Mucosa of rectum (tissue), 2 donors: ENCODE measurements around the gene NTN4.
A peak's percentile ranks its signal among the peaks of the same experiment; 100 is the strongest.

Experiments
- H3K27ac ChIP-seq, 2 donors: one replicate each; pipeline ENCODE4 v1.7.0; 2013; ENCODE audit warnings: inconsistent platforms in 2 of 2, low read depth in 2 of 2, low read length in 2 of 2
- H3K27me3 ChIP-seq, 2 donors: one replicate each; pipeline ENCODE4 v1.7.0; 2013; ENCODE audit warnings: low read length in 2 of 2; ENCODE audit not compliant: control insufficient read depth in 2 of 2, insufficient read depth in 2 of 2
- H3K36me3 ChIP-seq, 2 donors: one replicate each; pipeline ENCODE4 v1.7.0; 2013; ENCODE audit warnings: low read length in 2 of 2; ENCODE audit not compliant: control insufficient read depth in 2 of 2, insufficient read depth in 2 of 2
- H3K4me1 ChIP-seq, 2 donors: one replicate each; pipeline ENCODE4 v1.7.0; 2013; ENCODE audit warnings: low read length in 2 of 2, mild to moderate bottlenecking in 1 of 2; ENCODE audit not compliant: control insufficient read depth in 2 of 2, insufficient read depth in 2 of 2
- H3K4me3 ChIP-seq, 2 donors: one replicate each; pipeline ENCODE4 v1.7.0; 2013; ENCODE audit warnings: low read length in 2 of 2
- H3K9ac ChIP-seq, 2 donors: one replicate each; pipeline ENCODE4 v1.7.0; 2013; ENCODE audit warnings: low read length in 2 of 2, low read depth in 1 of 2, mild to moderate bottlenecking in 1 of 2
- H3K9me3 ChIP-seq, 2 donors: one replicate each; pipeline ENCODE4 v1.7.0; 2013; ENCODE audit warnings: low read length in 2 of 2; ENCODE audit not compliant: control insufficient read depth in 2 of 2
- donor health status: healthy.
- donor health status: Normal muscosa, but diverticular disease.

The NTN4 gene

GRCh38 chr12:95646781-95647190 is 143.8 kb downstream of the NTN4 start:
- Histone ChIP-seq H3K4me3 (no peak overlapping the region), H3K36me3 (no peaks in the 10 kb centered on the region), H3K4me1 (peaks cover 0 to 13% of the 10 kb centered on the region in 2 donors), H3K27ac (no peak overlapping the region), H3K27me3 (no peaks in the 10 kb centered on the region), H3K9ac (no peak overlapping the region), H3K9me3 (no peaks in the 10 kb centered on the region)

- Histone ChIP-seq H3K27me3 (no peaks in the 10 kb centered on the region), H3K36me3 (no peaks in the 10 kb centered on the region), H3K4me3 (no peak overlapping the region), H3K9me3 (no peaks in the 10 kb centered on the region), H3K9ac (no peak overlapping the region), H3K4me1 (peaks cover 0 to 3% of the 10 kb centered on the region in 2 donors), H3K27ac (no peak overlapping the region)
Measured at GRCh38 chr12:95643256-95643655, 147.3 kb downstream of the NTN4 start.

- Histone ChIP-seq H3K9me3 (no peaks in the 10 kb centered on the region), H3K4me3 (no peak overlapping the region), H3K27ac (no peak overlapping the region), H3K4me1 (peaks cover 0 to 3% of the 10 kb centered on the region in 2 donors), H3K9ac (no peak overlapping the region), H3K36me3 (no peaks in the 10 kb centered on the region), H3K27me3 (no peaks in the 10 kb centered on the region)
Measured at GRCh38 chr12:95642583-95642982, 148.0 kb downstream of the NTN4 start.

- no peaks in the 10 kb centered on the region for H3K27me3 ChIP-seq
- H3K27ac ChIP-seq: no peak overlapping the region
- H3K4me1 ChIP-seq: peaks cover 0 to 3% of the 10 kb centered on the region in 2 donors
- no peak overlapping the region for H3K4me3 ChIP-seq
- H3K36me3 ChIP-seq: no peaks in the 10 kb centered on the region
- no peaks in the 10 kb centered on the region for H3K9me3 ChIP-seq
- no peak overlapping the region for H3K9ac ChIP-seq
Measured at GRCh38 chr12:95641299-95641952, 149.1 kb downstream of the NTN4 start.

GRCh38 chr12:95640516-95640915 is 150.0 kb downstream of the NTN4 start:
- no peak overlapping the region for H3K27ac ChIP-seq
- H3K27me3 ChIP-seq: no peaks in the 10 kb centered on the region
- no peaks in the 10 kb centered on the region for H3K36me3 ChIP-seq
- no peak overlapping the region for H3K4me3 ChIP-seq
- H3K9me3 ChIP-seq: no peaks in the 10 kb centered on the region
- peaks cover 2 to 4% of the 10 kb centered on the region in 2 donors for H3K4me1 ChIP-seq
- H3K9ac ChIP-seq: no peak overlapping the region

GRCh38 chr12:95637471-95638155 is 153.0 kb downstream of the NTN4 start:
- Histone ChIP-seq H3K36me3 (no peaks in the 10 kb centered on the region), H3K9ac (no peak overlapping the region), H3K4me3 (no peak overlapping the region), H3K27me3 (no peaks in the 10 kb centered on the region), H3K4me1 (peaks cover 13 to 20% of the 10 kb centered on the region in 2 donors), H3K27ac (no peak overlapping the region), H3K9me3 (no peaks in the 10 kb centered on the region)

GRCh38 chr12:95637010-95637409 is 153.6 kb downstream of the NTN4 start:
- no peak overlapping the region for H3K27ac ChIP-seq
- H3K9ac ChIP-seq: no peak overlapping the region
- H3K27me3 ChIP-seq: no peaks in the 10 kb centered on the region
- no peaks in the 10 kb centered on the region for H3K9me3 ChIP-seq
- H3K36me3 ChIP-seq: no peaks in the 10 kb centered on the region
- H3K4me1 ChIP-seq: peaks cover 13 to 20% of the 10 kb centered on the region in 2 donors
- H3K4me3 ChIP-seq: no peak overlapping the region

GRCh38 chr12:95634622-95635621 is 155.6 kb downstream of the NTN4 start:
- Histone ChIP-seq H3K27ac (peak overlapping the region; percentile 71 to 85), H3K4me3 (peak overlapping the region in 1 of 2 donors; percentile 11), H3K9ac (peak overlapping the region in 1 of 2 donors; percentile 16), H3K27me3 (no peaks in the 10 kb centered on the region), H3K4me1 (peaks cover 10 to 20% of the 10 kb centered on the region in 2 donors), H3K9me3 (no peaks in the 10 kb centered on the region), H3K36me3 (no peaks in the 10 kb centered on the region)

GRCh38 chr12:95633732-95634465 is 156.7 kb downstream of the NTN4 start:
- H3K4me3 ChIP-seq: peak overlapping the region in 1 of 2 donors; percentile 28
- H3K27ac ChIP-seq: peak overlapping the region; percentile 71 to 85
- peaks cover 10 to 20% of the 10 kb centered on the region in 2 donors for H3K4me1 ChIP-seq
- no peaks in the 10 kb centered on the region for H3K9me3 ChIP-seq
- no peak overlapping the region for H3K9ac ChIP-seq
- no peaks in the 10 kb centered on the region for H3K36me3 ChIP-seq
- H3K27me3 ChIP-seq: no peaks in the 10 kb centered on the region
